ENCODE measurements around the gene CDH23.

DNA sequence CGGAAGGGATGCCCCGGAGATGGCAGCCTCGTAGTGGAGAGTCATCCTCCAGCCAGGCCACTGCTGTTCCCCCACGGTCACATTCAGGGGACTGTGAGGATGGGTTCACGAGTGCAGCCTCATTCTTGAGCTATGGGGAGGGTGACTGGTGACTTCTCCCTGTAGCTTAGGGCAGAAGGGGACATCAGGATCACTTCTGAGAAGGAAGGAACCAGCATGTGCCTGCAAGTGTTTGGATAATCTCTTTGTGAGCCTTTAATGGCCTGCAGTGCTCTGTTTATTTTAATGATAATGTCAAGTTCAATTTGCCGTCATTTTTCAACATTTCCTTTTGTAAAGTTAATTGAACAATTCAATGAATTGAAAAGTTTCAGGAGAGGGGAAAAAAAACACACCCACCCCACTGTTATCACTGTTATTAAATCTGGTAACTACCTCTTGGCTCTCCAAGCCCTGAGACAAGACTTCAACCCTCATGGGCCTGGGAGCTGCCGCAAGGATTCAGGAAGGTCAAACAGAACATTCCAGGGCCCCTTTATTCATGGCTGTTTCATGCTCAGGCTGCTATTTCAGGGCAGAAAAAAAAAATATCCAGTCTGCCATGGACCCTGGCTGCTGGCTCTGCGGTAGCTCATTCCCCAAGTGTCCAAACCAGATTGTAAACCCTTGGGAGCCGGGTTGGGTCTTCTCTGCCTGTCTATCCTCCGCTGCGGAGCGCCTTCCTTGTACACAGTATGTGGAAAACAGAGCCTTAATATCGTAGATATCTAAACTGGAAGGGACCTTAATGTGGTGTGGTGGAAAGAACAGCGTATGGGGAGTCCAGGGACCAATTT lies 100.4 kb downstream of the CDH23 start:
- TF ChIP-seq, protein P1, sequence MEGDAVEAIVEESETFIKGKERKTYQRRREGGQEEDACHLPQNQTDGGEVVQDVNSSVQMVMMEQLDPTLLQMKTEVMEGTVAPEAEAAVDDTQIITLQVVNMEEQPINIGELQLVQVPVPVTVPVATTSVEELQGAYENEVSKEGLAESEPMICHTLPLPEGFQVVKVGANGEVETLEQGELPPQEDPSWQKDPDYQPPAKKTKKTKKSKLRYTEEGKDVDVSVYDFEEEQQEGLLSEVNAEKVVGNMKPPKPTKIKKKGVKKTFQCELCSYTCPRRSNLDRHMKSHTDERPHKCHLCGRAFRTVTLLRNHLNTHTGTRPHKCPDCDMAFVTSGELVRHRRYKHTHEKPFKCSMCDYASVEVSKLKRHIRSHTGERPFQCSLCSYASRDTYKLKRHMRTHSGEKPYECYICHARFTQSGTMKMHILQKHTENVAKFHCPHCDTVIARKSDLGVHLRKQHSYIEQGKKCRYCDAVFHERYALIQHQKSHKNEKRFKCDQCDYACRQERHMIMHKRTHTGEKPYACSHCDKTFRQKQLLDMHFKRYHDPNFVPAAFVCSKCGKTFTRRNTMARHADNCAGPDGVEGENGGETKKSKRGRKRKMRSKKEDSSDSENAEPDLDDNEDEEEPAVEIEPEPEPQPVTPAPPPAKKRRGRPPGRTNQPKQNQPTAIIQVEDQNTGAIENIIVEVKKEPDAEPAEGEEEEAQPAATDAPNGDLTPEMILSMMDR (IDR thresholded peaks at IDR 0.05): no peak
- no peak for TF ChIP-seq POLR2A (IDR thresholded peaks at IDR 0.05)

Data from uterus (tissue), 2 donors.